HG03045 (cell line): Measurements from ENCODE around the gene OVOL3.
"Not testable (repeated sequence)": the region's sequence is repeated elsewhere in the genome, so short reads cannot be mapped to it uniquely, and the experiment has no call there.

ENCODE experiments used
- ATAC-seq: cut with Tn5 transposase; IDR thresholded peaks from one replicate; pipeline ENCODE4 v1.9.1; 2021; ENCODE audit warnings: mild to moderate bottlenecking, moderate library complexity; ENCODE audit not compliant: unreplicated experiment

The OVOL3 gene

GRCh38 chr19:36110487-36111199 is at the start of gene OVOL3:
OVOL3 (plus strand) TSS chr19:36111143; CDS start chr19:36111203, 60 bp downstream.
- ATAC-seq = no peak

- no peak for ATAC-seq
These were observed 49.6 kb upstream of the OVOL3 start for GRCh38 chr19:36061367-36061766.

- ATAC-seq = no peak
These were observed 46.1 kb upstream of the OVOL3 start for GRCh38 chr19:36064826-36065225.

- ATAC-seq = no peak
These were observed 43.3 kb upstream of the OVOL3 start for GRCh38 chr19:36067681-36068080.

GRCh38 chr19:36068810-36069499 is 42.0 kb upstream of the OVOL3 start:
- ATAC-seq = not testable (repeated sequence)

- no peak for ATAC-seq
These were observed 38.9 kb upstream of the OVOL3 start for GRCh38 chr19:36072081-36072480.

GRCh38 chr19:36073121-36073876 is 37.6 kb upstream of the OVOL3 start:
- ATAC-seq = no peak

- ATAC-seq = no peak
These were observed 31.5 kb upstream of the OVOL3 start for GRCh38 chr19:36079389-36079945.

GRCh38 chr19:36081385-36081784 is 29.6 kb upstream of the OVOL3 start:
- ATAC-seq = no peak

- no peak for ATAC-seq
These were observed 29.0 kb upstream of the OVOL3 start for GRCh38 chr19:36081894-36082293.

- ATAC-seq = no peak
These were observed 28.0 kb upstream of the OVOL3 start for GRCh38 chr19:36082916-36083315.

GRCh38 chr19:36084231-36085009 is 26.5 kb upstream of the OVOL3 start:
- no peak for ATAC-seq

GRCh38 chr19:36086326-36086725 is 24.6 kb upstream of the OVOL3 start:
- ATAC-seq = no peak

- no peak for ATAC-seq
These were observed 21.1 kb upstream of the OVOL3 start for GRCh38 chr19:36089847-36090246.

GRCh38 chr19:36090910-36091695 is 19.8 kb upstream of the OVOL3 start:
- ATAC-seq = no peak

GRCh38 chr19:36092566-36092965 is 18.4 kb upstream of the OVOL3 start:
- no peak for ATAC-seq

GRCh38 chr19:36093146-36093662 is 17.7 kb upstream of the OVOL3 start:
- no peak for ATAC-seq

GRCh38 chr19:36093687-36094086 is 17.3 kb upstream of the OVOL3 start:
- ATAC-seq = no peak

- no peak for ATAC-seq
These were observed 13.9 kb upstream of the OVOL3 start for GRCh38 chr19:36097036-36097435.
